ENCODE data around the gene COL6A1. TPM values are rescaled to one million over a fixed set of nuclear protein-coding genes. Genes with fewer than 3 reads are reported as not detected.

The COL6A1 gene
- total RNA-seq, 4 donors from 2014 or later = 96.1 to 213 (median 162) TPM

DNA sequence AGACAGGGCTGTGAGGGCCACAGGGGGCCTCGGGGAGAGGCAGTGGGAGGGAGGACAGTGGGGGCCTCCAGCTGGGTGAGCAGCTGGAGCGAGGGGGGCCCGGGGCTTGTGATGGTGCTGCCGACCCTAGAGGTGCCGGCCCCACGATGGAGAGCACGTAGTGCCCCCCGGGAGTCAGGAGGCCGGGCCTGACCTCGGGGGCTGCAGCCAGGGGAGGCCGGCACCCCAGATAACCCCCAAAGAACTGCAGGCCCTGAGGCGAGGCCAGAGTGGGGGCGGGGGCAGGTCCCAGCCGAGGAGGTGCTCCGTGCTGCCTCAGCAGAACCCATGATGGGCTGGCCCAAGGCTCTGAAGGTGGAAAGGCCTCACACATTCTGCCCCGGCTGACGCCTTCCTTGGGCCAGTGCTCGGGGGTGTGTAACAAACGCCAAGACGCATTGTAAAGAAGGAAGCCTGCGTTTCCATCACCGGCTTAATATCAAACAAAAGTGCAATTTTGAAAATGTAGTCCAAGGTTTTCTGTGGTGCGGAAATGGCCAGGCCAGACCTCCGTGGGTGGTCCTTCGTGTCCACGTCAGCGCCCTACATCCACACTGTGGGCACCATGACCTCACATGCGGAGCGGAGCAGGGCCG lies 55.2 kb downstream of the COL6A1 start:
- Histone ChIP-seq H3K9me3 (no peaks in the 10 kb centered on the region), H3K27ac (peak overlapping the region in 1 of 3 donors; percentile 17), H3K4me3 (replicated peaks in 1 of 3) (no peak overlapping the region), H3K36me3 (no peaks in the 10 kb centered on the region), H3K4me1 (peaks cover 0 to 4% of the 10 kb centered on the region in 2 donors), H3K27me3 (no peaks in the 10 kb centered on the region)
- 86 to 87% methylated on average over 19 to 26 of the region's 30 CpGs for WGBS, 2 donors
- intact Hi-C loops (cut with DNase I) = no loop called here
- TF ChIP-seq POLR2A (IDR thresholded peaks at IDR 0.05) (no peak), CTCF (IDR thresholded peaks at IDR 0.05) (no peak)
- no peak for DNase-seq

GRCh38 chr21:46037331-46038325 lies 56.1 kb downstream of the COL6A1 start:
- no peaks in the 10 kb centered on the region for H3K36me3 ChIP-seq
- DNase-seq = no peak
- H3K4me3 ChIP-seq (replicated peaks in 1 of 3) = no peak overlapping the region
- no peak for TF ChIP-seq POLR2A (IDR thresholded peaks at IDR 0.05)
- TF ChIP-seq CTCF (IDR thresholded peaks at IDR 0.05) = no peak
- H3K4me1 ChIP-seq = peaks cover 0 to 4% of the 10 kb centered on the region in 2 donors
- intact Hi-C loops (cut with DNase I) = no loop called here
- no peaks in the 10 kb centered on the region for H3K27me3 ChIP-seq
- no peak overlapping the region for H3K27ac ChIP-seq
- 90 to 91% methylated on average over 34 to 42 of the region's 52 CpGs for WGBS, 2 donors
- no peaks in the 10 kb centered on the region for H3K9me3 ChIP-seq

DNA sequence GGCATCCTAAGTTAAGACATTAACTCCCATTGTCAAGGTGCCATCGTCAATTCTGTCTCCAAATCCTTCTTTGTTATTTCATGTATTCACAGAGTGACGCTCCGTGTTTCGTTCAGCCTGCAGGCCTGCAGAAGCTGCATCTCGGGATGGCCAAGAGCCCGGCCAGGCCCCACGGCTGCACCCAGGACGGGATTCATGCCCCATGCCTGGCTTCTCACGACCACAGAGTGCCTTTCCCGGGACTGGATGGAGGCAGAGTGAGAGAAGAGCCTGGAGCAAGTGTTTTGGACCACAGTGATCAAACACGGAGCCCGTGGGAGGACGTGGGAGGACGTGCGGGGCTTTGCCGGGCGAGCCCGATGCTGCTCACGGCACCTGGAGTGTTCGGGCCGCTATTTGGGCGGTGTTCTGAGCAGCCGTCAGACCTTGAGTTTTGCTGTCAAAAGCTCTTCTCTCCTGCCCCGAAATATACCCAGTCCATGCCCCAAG lies 56.8 kb downstream of the COL6A1 start:
- Histone ChIP-seq H3K36me3 (no peaks in the 10 kb centered on the region), H3K27me3 (no peaks in the 10 kb centered on the region), H3K4me1 (peaks cover 0 to 4% of the 10 kb centered on the region in 2 donors), H3K4me3 (replicated peaks in 1 of 3) (no peak overlapping the region), H3K9me3 (no peaks in the 10 kb centered on the region), H3K27ac (peak overlapping the region in 1 of 3 donors; percentile 24)
- 86 to 87% methylated on average over 22 to 23 of the region's 24 CpGs for WGBS, 2 donors
- TF ChIP-seq CTCF (IDR thresholded peaks at IDR 0.05) (no peak), POLR2A (IDR thresholded peaks at IDR 0.05) (no peak)
- no peak for DNase-seq
- intact Hi-C loops (cut with DNase I) = no loop called here

- Histone ChIP-seq H3K27ac (no peak overlapping the region), H3K36me3 (no peaks in the 10 kb centered on the region), H3K27me3 (no peaks in the 10 kb centered on the region), H3K4me1 (peaks cover 0 to 4% of the 10 kb centered on the region in 2 donors), H3K9me3 (no peaks in the 10 kb centered on the region), H3K4me3 (replicated peaks in 1 of 3) (no peak overlapping the region)
- no peak for TF ChIP-seq CTCF (IDR thresholded peaks at IDR 0.05)
- TF ChIP-seq POLR2A (IDR thresholded peaks at IDR 0.05) = no peak
- intact Hi-C loops (cut with DNase I) = no loop called here
- WGBS, 2 donors = 60 to 79% methylated on average over 18 of the region's 23 CpGs
- peak; percentile 13 to 30 for DNase-seq
These were observed 57.4 kb downstream of the COL6A1 start for GRCh38 chr21:46038871-46039397.
